Activated CD8-positive, alpha-beta T cell treated with anti-CD3 and anti-CD28 coated beads for 36 hours (primary cell): ENCODE data around the gene PPIF. TPM values are rescaled to one million over a fixed set of nuclear protein-coding genes. Genes with fewer than 3 reads are reported as not detected.

Source experiments
- ATAC-seq: fragments of 200-7000 bp; cut with Tn5 transposase; one replicate; pipeline ENCODE4 v1.10.0; 2021; ENCODE audit warnings: mild to moderate bottlenecking, moderate library complexity
- CTCF ChIA-PET: fragments of 350-600 bp; sonication (Branson Sonifier 250); formaldehyde crosslinking; loops from one replicate; lab custom pipeline; 2021; ENCODE audit warnings: antibody characterized with exemption; lab: Charles Lee
- POLR2A ChIA-PET: fragments of 350-600 bp; sonication (Branson Sonifier 250); formaldehyde crosslinking; loops from one replicate; lab custom pipeline; 2021; ENCODE audit warnings: antibody characterized with exemption; lab: Charles Lee
- DNase-seq: peaks from one replicate; pipeline ENCODE4 v3.0.0-alpha.2; 2020
- H3K27ac Mint-ChIP-seq: one replicate; pipeline ENCODE4 v1.8.0; 2021; ENCODE audit warnings: mild to moderate bottlenecking, mixed read lengths
- H3K27me3 Mint-ChIP-seq: one replicate; pipeline ENCODE4 v1.8.0; 2021; ENCODE audit warnings: mixed read lengths
- H3K36me3 Mint-ChIP-seq: one replicate; pipeline ENCODE4 v1.8.0; 2021; ENCODE audit warnings: low read depth, mixed read lengths
- H3K4me1 Mint-ChIP-seq: one replicate; pipeline ENCODE4 v1.8.0; 2021; ENCODE audit warnings: low read depth, mixed read lengths
- H3K4me3 Mint-ChIP-seq: one replicate; pipeline ENCODE4 v1.8.0; 2021; ENCODE audit warnings: mild to moderate bottlenecking, moderate library complexity, mixed read lengths
- H3K9me3 Mint-ChIP-seq: one replicate; pipeline ENCODE4 v1.8.0; 2021; ENCODE audit warnings: mixed read lengths
- CTCF ChIP-seq: fragments of 200-600 bp; IDR thresholded peaks from one replicate; pipeline ENCODE4 v1.8.0; 2022; ENCODE audit warnings: antibody characterized with exemption, mild to moderate bottlenecking
- intact Hi-C: fragments of 100-400 bp; cut with micrococcal nuclease; formaldehyde crosslinking; loops from one replicate; pipeline ENCODE4 v1.10.0; 2022
- total RNA-seq, 2 experiments: library from RNA; stranded (reverse); gene quantifications; one replicate each; pipeline ENCODE4 v1.2.3, GENCODE V29; 2021

The PPIF gene
- total RNA-seq, 2 experiments from 2014 or later = 81.5 to 88.6 TPM

GRCh38 chr10:79320820-79321493 lies 26.3 kb upstream of the PPIF start:
- CTCF ChIA-PET = interaction anchor here (0.8 to 4.4 kb wide), 3 partner anchors 24 to 28 kb away, joined by 3 to 27 read pairs (median 3); no protein-coding TSS in a partner anchor
- Mint-ChIP-seq H3K4me3 (no peak overlapping the region), H3K9me3 (peaks cover 10% of the 10 kb centered on the region), H3K36me3 (peaks cover under 1% of the 10 kb centered on the region), H3K4me1 (peaks cover 84% of the 10 kb centered on the region), H3K27ac (peak overlapping the region; percentile 32), H3K27me3 (no peaks in the 10 kb centered on the region)
- ATAC-seq (peak; percentile 37), DNase-seq (peak; percentile 52)
- no peak for TF ChIP-seq CTCF
- POLR2A ChIA-PET = interaction anchor here (1.1 to 13.7 kb wide), 4 partner anchors 10 to 79 kb away, joined by 4 to 155 read pairs (median 6); partner anchors contain the start of gene PPIF
- intact Hi-C loops = loop anchor here (10.0 kb wide), 1 partner anchor 76 kb away; no protein-coding TSS in a partner anchor

DNA sequence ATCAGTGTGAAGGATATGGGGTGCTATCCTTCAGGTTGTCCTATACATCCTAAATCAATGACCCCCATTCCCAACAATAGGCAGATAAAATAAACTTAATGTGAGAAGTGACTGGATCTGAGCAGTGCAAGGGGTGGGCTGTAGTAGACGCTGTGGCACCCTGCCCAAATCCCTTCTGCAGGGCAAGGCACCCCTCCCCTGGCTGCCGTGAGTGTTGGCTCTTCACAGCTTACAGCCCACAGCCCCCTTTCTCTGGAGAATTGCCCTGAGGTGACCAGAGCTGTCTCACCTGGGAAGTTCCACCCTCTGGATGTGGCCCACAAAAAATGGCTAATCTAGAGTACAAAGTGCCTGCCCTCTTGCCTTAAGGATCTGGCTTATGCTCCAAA lies 25.8 kb upstream of the PPIF start:
- CTCF ChIA-PET = interaction anchor here (0.8 to 4.4 kb wide), 3 partner anchors 24 to 27 kb away, joined by 3 to 27 read pairs (median 3); no protein-coding TSS in a partner anchor
- Mint-ChIP-seq H3K9me3 (peaks cover 10% of the 10 kb centered on the region), H3K27me3 (no peaks in the 10 kb centered on the region), H3K27ac (peak overlapping the region; percentile 32), H3K4me3 (no peak overlapping the region), H3K4me1 (peaks cover 80% of the 10 kb centered on the region), H3K36me3 (no peaks in the 10 kb centered on the region)
- POLR2A ChIA-PET = interaction anchor here (1.1 to 13.7 kb wide), 4 partner anchors 10 to 79 kb away, joined by 4 to 155 read pairs (median 6); partner anchors contain the start of gene PPIF
- no peak for DNase-seq
- no peak for TF ChIP-seq CTCF
- intact Hi-C loops = loop anchor here (10.0 kb wide), 1 partner anchor 77 kb away; no protein-coding TSS in a partner anchor
- no peak for ATAC-seq

- ChIA-PET POLR2A (interaction anchor here (1.1 to 13.7 kb wide), 5 partner anchors 10 to 80 kb away, joined by 4 to 155 read pairs (median 7); partner anchors contain the start of gene PPIF), CTCF (interaction anchor here (1.3 to 4.4 kb wide), 3 partner anchors 9 to 27 kb away, joined by 3 to 27 read pairs (median 8); no protein-coding TSS in a partner anchor)
- peak overlapping the region; percentile 94 for H3K27ac Mint-ChIP-seq
- H3K27me3 Mint-ChIP-seq = no peaks in the 10 kb centered on the region
- no peak for DNase-seq
- peaks cover 75% of the 10 kb centered on the region for H3K4me1 Mint-ChIP-seq
- H3K4me3 Mint-ChIP-seq = no peak overlapping the region
- no peak for TF ChIP-seq CTCF
- no peak for ATAC-seq
- no peaks in the 10 kb centered on the region for H3K36me3 Mint-ChIP-seq
- intact Hi-C loops = loop anchor here (10.0 kb wide), 1 partner anchor 77 kb away; no protein-coding TSS in a partner anchor
- H3K9me3 Mint-ChIP-seq = peaks cover 10% of the 10 kb centered on the region
Measured at GRCh38 chr10:79321951-79322350, 25.3 kb upstream of the PPIF start.

- Mint-ChIP-seq H3K27ac (peak overlapping the region; percentile 94), H3K36me3 (no peaks in the 10 kb centered on the region), H3K4me3 (peak overlapping the region; percentile 38), H3K4me1 (peaks cover 66% of the 10 kb centered on the region), H3K9me3 (peaks cover 10% of the 10 kb centered on the region), H3K27me3 (no peaks in the 10 kb centered on the region)
- peak; percentile 75 for ATAC-seq
- ChIA-PET CTCF (interaction anchor here (0.7 to 4.4 kb wide), 6 partner anchors 9 to 122 kb away, joined by 3 to 27 read pairs (median 6); partner anchors contain the start of gene ZCCHC24), POLR2A (interaction anchor here (0.6 to 13.7 kb wide), 5 partner anchors 9 to 74 kb away, joined by 3 to 155 read pairs (median 3); partner anchors contain the start of gene PPIF)
- TF ChIP-seq CTCF = no peak
- peak; percentile 93 for DNase-seq
- intact Hi-C loops = loop anchor here (10.0 kb wide), 1 partner anchor 78 kb away; no protein-coding TSS in a partner anchor
Measured at GRCh38 chr10:79322616-79323543, 24.4 kb upstream of the PPIF start.
